WTC11 (cell line): ENCODE results near the gene CCL22. TPM values are rescaled to one million over a fixed set of nuclear protein-coding genes. Genes with fewer than 3 reads are reported as not detected.

ENCODE experiments used
- ATAC-seq: fragments of 200-7000 bp; cut with Tn5 transposase; 2 replicates; pipeline ENCODE4 v1.10.0; 2021; ENCODE audit warnings: mild to moderate bottlenecking, moderate library complexity
- CTCF ChIA-PET: fragments of 300-600 bp; sonication (Branson Sonifier 250); formaldehyde crosslinking; loops from one replicate; lab custom pipeline; 2021; ENCODE audit warnings: antibody characterized with exemption; lab: Charles Lee
- POLR2A ChIA-PET: fragments of 350-600 bp; sonication (Branson Sonifier 250); formaldehyde crosslinking; loops from one replicate; lab custom pipeline; 2021; ENCODE audit warnings: antibody characterized with exemption; lab: Charles Lee
- DNase-seq: peaks from one replicate; pipeline ENCODE4 v3.0.0; 2021; ENCODE audit warnings: low spot score
- H3K27ac Mint-ChIP-seq: 2 replicates; pipeline ENCODE4 v1.8.0; 2021; ENCODE audit warnings: mixed read lengths
- H3K27me3 Mint-ChIP-seq: 2 replicates; pipeline ENCODE4 v1.8.0; 2021; ENCODE audit warnings: low read depth, mild to moderate bottlenecking, moderate library complexity, mixed read lengths
- H3K36me3 Mint-ChIP-seq: 2 replicates; pipeline ENCODE4 v1.8.0; 2021; ENCODE audit warnings: mixed read lengths
- H3K4me1 Mint-ChIP-seq: 2 replicates; pipeline ENCODE4 v1.8.0; 2022; ENCODE audit warnings: mixed read lengths
- H3K4me3 Mint-ChIP-seq: 2 replicates; pipeline ENCODE4 v1.8.0; 2021; ENCODE audit warnings: mild to moderate bottlenecking, moderate library complexity, mixed read lengths
- H3K9me3 Mint-ChIP-seq: 2 replicates; pipeline ENCODE4 v1.8.0; 2021; ENCODE audit warnings: mixed read lengths
- ERG ChIP-seq: fragments of 250-450 bp; sonication (Bioruptor Pico); IDR thresholded peaks from 2 replicates; pipeline ENCODE4 v1.8.0; 2021; ENCODE audit warnings: mild to moderate bottlenecking
- GRHL2 ChIP-seq: fragments of 250-450 bp; sonication (Bioruptor Pico); IDR thresholded peaks from 2 replicates; pipeline ENCODE4 v1.8.0; 2022; ENCODE audit warnings: mild to moderate bottlenecking, moderate library complexity; ENCODE audit not compliant: insufficient replicate concordance, severe bottlenecking
- HMGXB4 ChIP-seq: sonication (generic); formaldehyde crosslinking; IDR thresholded peaks from 2 replicates; pipeline ENCODE4 v1.8.1; 2023; ENCODE audit warnings: mild to moderate bottlenecking, moderate library complexity, missing genetic modification reagents
- MAX ChIP-seq: sonication (generic); formaldehyde crosslinking; IDR thresholded peaks from 2 replicates; pipeline ENCODE4 v1.8.0; 2022; ENCODE audit warnings: mild to moderate bottlenecking, missing genetic modification reagents
- PREB ChIP-seq: sonication (generic); formaldehyde crosslinking; IDR thresholded peaks from 2 replicates; pipeline ENCODE4 v1.8.1; 2022; ENCODE audit warnings: mild to moderate bottlenecking, missing genetic modification reagents, moderate library complexity, borderline replicate concordance
- PRRX2 ChIP-seq: fragments of 250-450 bp; sonication (Bioruptor Pico); IDR thresholded peaks from 2 replicates; pipeline ENCODE4 v1.8.0; 2021; ENCODE audit warnings: mild to moderate bottlenecking
- TCF7 ChIP-seq: sonication (generic); formaldehyde crosslinking; IDR thresholded peaks from 2 replicates; pipeline ENCODE4 v1.8.0; 2022; ENCODE audit warnings: mild to moderate bottlenecking, low read depth, missing genetic modification reagents, moderate library complexity
- ZNF121 ChIP-seq: sonication (generic); formaldehyde crosslinking; IDR thresholded peaks from 2 replicates; pipeline ENCODE4 v1.8.0; 2023; ENCODE audit warnings: missing genetic modification reagents
- total RNA-seq: library from RNA; stranded (reverse); gene quantifications from 3 replicates; pipeline ENCODE4 v1.2.3, GENCODE V29; 2021

The CCL22 gene
- total RNA-seq, 1 experiment from 2014 or later: 0.35 TPM

- Mint-ChIP-seq H3K4me1 (peaks cover 12% of the 10 kb centered on the region), H3K4me3 (no peak overlapping the region), H3K27me3 (no peaks in the 10 kb centered on the region), H3K27ac (no peak overlapping the region), H3K36me3 (no peaks in the 10 kb centered on the region), H3K9me3 (no peaks in the 10 kb centered on the region)
- POLR2A ChIA-PET: no interaction called here
- no peak for TF ChIP-seq MAX (CRISPR knock-in tag)
- TF ChIP-seq PREB: no peak
- TF ChIP-seq ZNF121 (CRISPR knock-in tag): no peak
- TF ChIP-seq ERG (CRISPR knock-in tag): no peak
- CTCF ChIA-PET: interaction anchor here (1.2 to 2.0 kb wide), 2 partner anchors 35 to 41 kb away, joined by 3 to 8 read pairs; no protein-coding TSS in a partner anchor
- no peak for ATAC-seq
- no peak for DNase-seq
Observed at GRCh38 chr16:57381791-57382534, 23.4 kb downstream of the CCL22 start.

- Mint-ChIP-seq H3K36me3 (no peaks in the 10 kb centered on the region), H3K9me3 (no peaks in the 10 kb centered on the region), H3K4me1 (peaks cover 6% of the 10 kb centered on the region), H3K27me3 (no peaks in the 10 kb centered on the region), H3K4me3 (no peak overlapping the region), H3K27ac (no peak overlapping the region)
- CTCF ChIA-PET: no interaction called here
- no peak for DNase-seq
- POLR2A ChIA-PET: no interaction called here
- TF ChIP-seq HMGXB4 (CRISPR knock-in tag): no peak
- ATAC-seq: no peak; the same call in 1 of the 2 replicates
Observed at GRCh38 chr16:57382535-57383275, 24.1 kb downstream of the CCL22 start.

GRCh38 chr16:57383276-57384247 is 25.0 kb downstream of the CCL22 start:
- Mint-ChIP-seq H3K4me1 (peaks cover 3% of the 10 kb centered on the region; the same call in 1 of the 2 replicates), H3K27me3 (no peaks in the 10 kb centered on the region), H3K27ac (no peak overlapping the region), H3K36me3 (no peaks in the 10 kb centered on the region), H3K9me3 (peaks cover under 1% of the 10 kb centered on the region; the same call in 1 of the 2 replicates), H3K4me3 (no peak overlapping the region)
- TF ChIP-seq GRHL2 (CRISPR knock-in tag): no peak
- TF ChIP-seq PRRX2 (CRISPR knock-in tag): no peak
- ATAC-seq (peak; percentile 31), DNase-seq (no peak)
- CTCF ChIA-PET: interaction anchor here (1.1 kb wide), 1 partner anchor 34 kb away, joined by 3 read pairs; no protein-coding TSS in a partner anchor
- POLR2A ChIA-PET: no interaction called here

- H3K4me3 Mint-ChIP-seq: no peak overlapping the region
- ATAC-seq: no peak
- POLR2A ChIA-PET: no interaction called here
- peaks cover 5% of the 10 kb centered on the region for H3K9me3 Mint-ChIP-seq
- no peaks in the 10 kb centered on the region for H3K27me3 Mint-ChIP-seq
- no peaks in the 10 kb centered on the region for H3K36me3 Mint-ChIP-seq
- DNase-seq: no peak
- H3K27ac Mint-ChIP-seq: no peak overlapping the region
- H3K4me1 Mint-ChIP-seq: peaks cover 3% of the 10 kb centered on the region; the same call in 1 of the 2 replicates
- CTCF ChIA-PET: interaction anchor here (1.1 kb wide), 1 partner anchor 33 kb away, joined by 3 read pairs; no protein-coding TSS in a partner anchor
- TF ChIP-seq TCF7 (CRISPR knock-in tag): no peak
Observed at GRCh38 chr16:57384248-57385070, 25.9 kb downstream of the CCL22 start.
